B cell (primary cell): Measurements from ENCODE around the gene GCNT4. TPM values are rescaled to one million over a fixed set of nuclear protein-coding genes. Genes with fewer than 3 reads are reported as not detected.

Source experiments
- ATAC-seq: fragments of 200-7000 bp; cut with Tn5 transposase; one replicate; pipeline ENCODE4 v1.10.0; 2021; ENCODE audit warnings: low read depth, mild to moderate bottlenecking, moderate number of reproducible peaks, moderate library complexity
- CTCF ChIA-PET: fragments of 350-600 bp; sonication (Branson Sonifier 250); formaldehyde crosslinking; loops from one replicate; lab custom pipeline; 2021; ENCODE audit warnings: antibody characterized with exemption, inconsistent platforms; lab: Charles Lee
- POLR2A ChIA-PET: fragments of 350-600 bp; sonication (Branson Sonifier 250); formaldehyde crosslinking; loops from one replicate; lab custom pipeline; 2021; ENCODE audit warnings: antibody characterized with exemption; lab: Charles Lee
- DNase-seq: peaks from one replicate; pipeline ENCODE4 v3.0.0; 2013
- H2AFZ ChIP-seq: 2 replicates; pipeline ENCODE4 v1.6.1; 2012; ENCODE audit warnings: mild to moderate bottlenecking, low read depth, low read length; ENCODE audit not compliant: insufficient read depth, poor library complexity, severe bottlenecking
- H3K27ac ChIP-seq, 2 donors: 1 replicate in 1 of 2; 2 replicates in 1 of 2; pipeline ENCODE4 v1.5.1; 2012 to 2013; ENCODE audit warnings: low read length in 2 of 2, mild to moderate bottlenecking in 2 of 2, moderate library complexity in 1 of 2
- H3K27me3 ChIP-seq, 4 experiments: fragments of 200-600 bp in 1 of 4; sonication (generic) in 1 of 4; replicated peaks in 1 of 4; 1 replicate in 2 of 4; 2 replicates in 2 of 4; pipeline versions ENCODE4 v1.6.1 to v1.7.0; 2013 to 2016; ENCODE audit warnings: low read length in 3 of 4, mild to moderate bottlenecking in 2 of 4, mixed read lengths in 1 of 4, moderate library complexity in 1 of 4; ENCODE audit not compliant: insufficient read depth in 4 of 4, control insufficient read depth in 3 of 4; ENCODE audit errors: control extremely low read depth in 1 of 4
- H3K36me3 ChIP-seq, 2 experiments: replicated peaks in 1 of 2; 1 replicate in 1 of 2; 2 replicates in 1 of 2; pipeline versions ENCODE4 v1.6.1 to v1.7.1; 2013; ENCODE audit warnings: low read length in 1 of 2; ENCODE audit not compliant: insufficient read depth in 2 of 2, control insufficient read depth in 1 of 2; ENCODE audit errors: control extremely low read depth in 1 of 2, extremely low read depth in 1 of 2
- H3K4me1 ChIP-seq, 2 donors: fragments of 200-600 bp in 1 of 2; sonication (generic) in 1 of 2; 1 replicate in 1 of 2; 2 replicates in 1 of 2; pipeline versions ENCODE4 v1.5.1 to v1.6.1; 2013 to 2017; ENCODE audit warnings: low read length in 2 of 2; ENCODE audit not compliant: control insufficient read depth in 2 of 2, insufficient read depth in 2 of 2
- H3K4me2 ChIP-seq: replicated peaks from 2 replicates; pipeline ENCODE3; 2012; ENCODE audit warnings: mild to moderate bottlenecking, low read depth, low read length; ENCODE audit not compliant: poor library complexity, severe bottlenecking
- H3K4me3 ChIP-seq, 5 experiments: fragments of 200-600 bp in 1 of 5; sonication (generic) in 1 of 5; 1 replicate in 3 of 5; 2 replicates in 2 of 5; pipeline versions ENCODE4 v1.5.1 to v1.7.0; 2011 to 2016; ENCODE audit warnings: low read length in 4 of 5, mild to moderate bottlenecking in 4 of 5, low read depth in 2 of 5, control low read depth in 1 of 5, moderate library complexity in 1 of 5; ENCODE audit not compliant: insufficient read depth in 1 of 5; ENCODE audit errors: control extremely low read depth in 1 of 5, extremely low read depth in 1 of 5
- H3K79me2 ChIP-seq: fragments of 200-600 bp; sonication (generic); one replicate; pipeline ENCODE4 v1.6.0; 2016; ENCODE audit warnings: low read length; ENCODE audit not compliant: control insufficient read depth, insufficient read depth
- H3K9ac ChIP-seq: fragments of 200-600 bp; sonication (generic); 2 replicates; pipeline ENCODE4 v1.6.1; 2017; ENCODE audit warnings: mild to moderate bottlenecking, low read length, moderate library complexity
- H3K9me3 ChIP-seq, 3 donors: one replicate each; pipeline versions ENCODE4 v1.6.1 to v1.7.1; 2013; ENCODE audit warnings: low read length in 2 of 3; ENCODE audit not compliant: control insufficient read depth in 2 of 3, insufficient read depth in 1 of 3; ENCODE audit errors: control extremely low read depth in 1 of 3
- H4K20me1 ChIP-seq: 2 replicates; pipeline ENCODE4 v1.6.0; 2012; ENCODE audit warnings: mild to moderate bottlenecking, low read length; ENCODE audit not compliant: insufficient read depth, control insufficient read depth, poor library complexity, severe bottlenecking
- H3K27ac Mint-ChIP-seq: one replicate; pipeline ENCODE4 v1.8.0; 2021; ENCODE audit warnings: mixed read lengths
- H3K27me3 Mint-ChIP-seq: one replicate; pipeline ENCODE4 v1.8.0; 2021; ENCODE audit warnings: mixed read lengths
- H3K4me1 Mint-ChIP-seq: one replicate; pipeline ENCODE4 v1.8.0; 2021; ENCODE audit warnings: mixed read lengths
- H3K4me3 Mint-ChIP-seq: one replicate; pipeline ENCODE4 v1.8.0; 2021; ENCODE audit warnings: mixed read lengths
- H3K9me3 Mint-ChIP-seq: one replicate; pipeline ENCODE4 v1.8.0; 2022; ENCODE audit warnings: mixed read lengths; ENCODE audit not compliant: insufficient read depth
- CTCF ChIP-seq: fragments of 200-600 bp; IDR thresholded peaks from one replicate; pipeline ENCODE4 v1.8.0; 2022; ENCODE audit warnings: antibody characterized with exemption, mild to moderate bottlenecking
- EZH2 ChIP-seq: IDR thresholded peaks from 2 replicates; pipeline ENCODE4 v1.6.1; 2012; ENCODE audit warnings: borderline replicate concordance, low read depth, mild to moderate bottlenecking, moderate library complexity, low read length; ENCODE audit not compliant: insufficient read depth, poor library complexity, severe bottlenecking
- WGBS: methylation state at CpG from one replicate; pipeline ENCODE4 v1.1.5; 2013; ENCODE audit warnings: missing lambda C conversion rate; ENCODE audit not compliant: insufficient coverage; 5-methylcytosine and 5-hydroxymethylcytosine counted together
- intact Hi-C: fragments of 100-400 bp; cut with micrococcal nuclease; formaldehyde crosslinking; loops from one replicate; pipeline ENCODE4 v1.10.0; 2022
- polyA plus RNA-seq: library from polyadenylated mRNA; depleted of rRNA; stranded (reverse); fragments of >200 nt; gene quantifications from 2 replicates; pipeline ENCODE4 v1.2.3, GENCODE V29; 2012
- total RNA-seq, 2 donors: library from RNA; stranded (reverse); fragments of 120-200 nt in 1 of 2; gene quantifications; 1 replicate in 1 of 2; 2 replicates in 1 of 2; pipeline versions ENCODE4 v1.2.3 to v1.2.4, GENCODE V29; 2013 to 2022

The GCNT4 gene
- total and polyA plus RNA-seq, 2 donors (not counting 1 experiment from before 2014, with no cell fraction given), result 0.01 TPM; not detected in 1

DNA sequence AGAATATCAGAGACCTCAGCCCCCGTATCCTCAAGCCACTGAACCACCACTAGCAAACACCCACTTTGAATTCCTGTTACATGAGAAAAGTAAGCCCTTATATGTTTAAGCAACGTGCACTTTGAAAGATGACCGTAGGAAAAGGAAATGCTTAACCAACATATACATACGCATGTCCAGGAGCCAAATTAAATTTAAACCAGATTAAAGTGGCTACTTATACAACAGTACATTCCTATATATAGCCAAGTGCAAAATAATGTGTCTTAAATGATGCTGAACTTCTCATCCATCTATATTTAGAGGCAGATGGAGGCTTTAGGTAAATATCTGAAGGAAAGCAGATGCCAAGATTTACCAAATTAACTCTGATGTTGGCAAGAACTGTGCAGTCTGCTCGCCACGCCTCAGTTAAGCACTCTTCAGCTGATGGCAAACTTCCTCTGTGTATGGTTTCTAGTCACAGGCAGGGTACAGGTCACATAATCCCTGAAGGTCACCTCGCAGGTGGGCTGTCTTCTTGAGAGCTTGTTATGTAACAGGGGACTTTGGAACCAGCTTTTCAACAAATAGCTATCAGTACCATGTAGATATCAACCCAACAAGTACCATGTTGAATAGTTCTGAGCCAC, 8.6 kb downstream of the GCNT4 start:
- Histone ChIP-seq H3K4me3 (no peak overlapping the region), H3K27ac (no peak overlapping the region), H4K20me1 (no peaks in the 10 kb centered on the region), H3K4me1 (no peaks in the 10 kb centered on the region), H3K27me3 (peaks cover 0 to 7% (median 0%) of the 10 kb centered on the region in 4 experiments), H3K36me3 (no peaks in the 10 kb centered on the region), H3K4me2 (no peak overlapping the region), H3K79me2 (no peaks in the 10 kb centered on the region), H3K9ac (no peak overlapping the region), H3K9me3 (no peaks in the 10 kb centered on the region), H2AFZ (no peak overlapping the region)
- H3K27me3 Mint-ChIP-seq, result peaks cover 26% of the 10 kb centered on the region
- H3K4me1 Mint-ChIP-seq, result no peaks in the 10 kb centered on the region
- 83% methylated on average over 3 of the region's 7 CpGs for WGBS
- DNase-seq (no peak), ATAC-seq (no peak)
- H3K4me3 Mint-ChIP-seq, result no peak overlapping the region
- ChIA-PET CTCF (no interaction called here), POLR2A (no interaction called here)
- intact Hi-C loops, result no loop called here
- no peaks in the 10 kb centered on the region for H3K9me3 Mint-ChIP-seq
- H3K27ac Mint-ChIP-seq, result no peak overlapping the region
- TF ChIP-seq EZH2 (no peak), CTCF (no peak)

GRCh38 chr5:75042522-75042921, 9.8 kb downstream of the GCNT4 start:
- Mint-ChIP-seq H3K4me1 (no peaks in the 10 kb centered on the region), H3K9me3 (no peaks in the 10 kb centered on the region), H3K4me3 (no peak overlapping the region), H3K27me3 (peaks cover 26% of the 10 kb centered on the region), H3K27ac (no peak overlapping the region)
- H3K9me3 ChIP-seq, result no peaks in the 10 kb centered on the region
- no peaks in the 10 kb centered on the region for H3K36me3 ChIP-seq
- peaks cover 0 to 3% (median 0%) of the 10 kb centered on the region in 4 experiments for H3K27me3 ChIP-seq
- H3K4me3 ChIP-seq, result no peak overlapping the region
- ChIA-PET POLR2A (no interaction called here), CTCF (no interaction called here)
- H4K20me1 ChIP-seq, result no peaks in the 10 kb centered on the region
- H3K4me1 ChIP-seq, result no peaks in the 10 kb centered on the region
- no peak for ATAC-seq
- H3K27ac ChIP-seq, result no peak overlapping the region
- no peak overlapping the region for H3K9ac ChIP-seq
- H2AFZ ChIP-seq, result no peak overlapping the region
- WGBS, result no CpG with 5 or more reads among the region's 1 CpG
- DNase-seq, result no peak
- TF ChIP-seq CTCF, result no peak
- TF ChIP-seq EZH2, result no peak
- no peak overlapping the region for H3K4me2 ChIP-seq
- intact Hi-C loops, result no loop called here
- no peaks in the 10 kb centered on the region for H3K79me2 ChIP-seq
